Uterus (tissue), 4 donors: Measurements from ENCODE around the gene TUFT1. TPM values are rescaled to one million over a fixed set of nuclear protein-coding genes. Genes with fewer than 3 reads are reported as not detected.

Experiments used
- DNase-seq, 2 donors: peaks; one replicate each; pipeline ENCODE4 v3.0.0-alpha.2; 2019 to 2020
- H3K27ac ChIP-seq, 2 donors: fragments of 200-600 bp; sonication (generic); 1 replicate in 1 of 2; 2 replicates in 1 of 2; pipeline ENCODE4 v1.5.1; 2016 to 2018
- H3K27me3 ChIP-seq, 2 donors: fragments of 200-600 bp; sonication (generic); one replicate each; pipeline ENCODE4 v1.5.1; 2018 to 2019; ENCODE audit warnings: control low read depth in 1 of 2
- H3K36me3 ChIP-seq, 2 donors: fragments of 200-600 bp; sonication (generic); one replicate each; pipeline ENCODE4 v1.5.1; 2019; ENCODE audit warnings: control low read depth in 1 of 2
- H3K4me1 ChIP-seq, 2 donors: fragments of 200-600 bp; sonication (generic); one replicate each; pipeline ENCODE4 v1.5.1; 2018 to 2019; ENCODE audit warnings: control low read depth in 1 of 2
- H3K4me3 ChIP-seq, 2 donors: fragments of 200-600 bp; sonication (generic); 1 replicate in 1 of 2; 2 replicates in 1 of 2; pipeline ENCODE4 v1.5.1; 2018 to 2019; ENCODE audit warnings: mild to moderate bottlenecking in 1 of 2
- H3K9me3 ChIP-seq, 2 donors: fragments of 200-600 bp; sonication (generic); one replicate each; pipeline ENCODE4 v1.5.1; 2019; ENCODE audit warnings: control low read depth in 1 of 2
- POLR2A ChIP-seq, 2 donors: fragments of 450-650 bp; IDR thresholded peaks; one replicate each; pipeline ENCODE4 v1.6.1; 2016; ENCODE audit warnings: antibody characterized with exemption in 2 of 2, mild to moderate bottlenecking in 1 of 2, moderate library complexity in 1 of 2
- intact Hi-C: fragments of 100-400 bp; cut with DNase I; formaldehyde crosslinking; loops from one replicate; pipeline ENCODE4 v1.15.1; 2023; ENCODE audit warnings: low total_unique reads
- microRNA counts, 2 donors: library from miRNA; unstranded; fragments of <30 nt; microRNA quantifications; one replicate each; lab custom pipeline; 2016 to 2017
- microRNA-seq: library from miRNA; unstranded; fragments of <30 nt; microRNA quantifications from one replicate; pipeline ENCODE4, GENCODE V29; 2016; ENCODE audit warnings: borderline microRNAs expressed, borderline replicate concordance
- small RNA-seq: library from RNA; depleted of rRNA; stranded (forward); fragments of <200 nt; gene quantifications from one replicate; pipeline ENCODE3, GENCODE V24; 2016
- total RNA-seq, 4 donors: library from RNA; depleted of rRNA in 3 of 4; stranded (reverse); fragments of >200 nt in 3 of 4; gene quantifications; one replicate each; pipeline versions ENCODE4 v1.1.0 to v1.2.4, GENCODE V29; 2014 to 2023
- TF ChIP-seq, protein P1 (sequence below), 4 experiments: fragments of 200-600 bp in 2 of 4; fragments of 450-650 bp in 2 of 4; sonication (generic) in 2 of 4; IDR thresholded peaks; one replicate each; pipeline ENCODE4 v1.5.1; 2016 to 2019; ENCODE audit warnings: antibody characterized with exemption in 4 of 4, mild to moderate bottlenecking in 2 of 4, moderate library complexity in 1 of 4
- donor health status: DM: yes; HTN: yes; CAD: no.

TUFT1 gene
- total RNA-seq, 4 donors from 2014 or later = 0.29 to 7.3 (median 5.0) TPM

DNA sequence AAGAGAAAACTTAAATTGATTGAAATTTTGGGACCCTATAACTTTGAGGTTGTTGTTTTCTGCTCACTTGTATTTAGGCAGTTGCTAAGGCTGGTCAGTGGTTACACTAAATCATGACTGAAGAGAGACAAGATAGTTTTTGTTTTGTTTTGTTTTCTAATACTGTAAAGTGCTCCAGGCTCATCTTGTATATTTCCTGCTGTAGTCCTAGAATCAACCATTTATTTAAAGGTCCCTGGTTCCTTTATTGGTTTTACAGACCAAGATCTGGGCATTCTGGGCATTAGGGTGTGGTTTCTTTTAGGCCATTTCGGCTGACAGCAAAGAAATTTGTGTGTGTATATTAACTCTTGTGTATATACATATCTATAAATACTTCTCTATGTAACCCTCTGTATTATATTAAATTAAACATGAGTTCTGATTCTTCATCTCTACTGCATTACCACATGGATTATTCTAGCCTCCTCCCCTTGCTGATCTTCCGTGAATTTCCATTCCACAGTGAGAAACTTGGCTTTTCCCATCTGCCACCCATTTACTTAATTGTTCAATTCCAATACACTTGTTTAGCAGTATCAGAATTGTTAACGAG lies 86.7 kb downstream of the TUFT1 start:
- no peak for DNase-seq
- Histone ChIP-seq H3K27me3 (no peaks in the 10 kb centered on the region), H3K27ac (no peak overlapping the region), H3K36me3 (no peaks in the 10 kb centered on the region), H3K4me1 (no peaks in the 10 kb centered on the region), H3K4me3 (no peak overlapping the region), H3K9me3 (no peaks in the 10 kb centered on the region)
- intact Hi-C loops = no loop called here
- TF ChIP-seq, protein P1, sequence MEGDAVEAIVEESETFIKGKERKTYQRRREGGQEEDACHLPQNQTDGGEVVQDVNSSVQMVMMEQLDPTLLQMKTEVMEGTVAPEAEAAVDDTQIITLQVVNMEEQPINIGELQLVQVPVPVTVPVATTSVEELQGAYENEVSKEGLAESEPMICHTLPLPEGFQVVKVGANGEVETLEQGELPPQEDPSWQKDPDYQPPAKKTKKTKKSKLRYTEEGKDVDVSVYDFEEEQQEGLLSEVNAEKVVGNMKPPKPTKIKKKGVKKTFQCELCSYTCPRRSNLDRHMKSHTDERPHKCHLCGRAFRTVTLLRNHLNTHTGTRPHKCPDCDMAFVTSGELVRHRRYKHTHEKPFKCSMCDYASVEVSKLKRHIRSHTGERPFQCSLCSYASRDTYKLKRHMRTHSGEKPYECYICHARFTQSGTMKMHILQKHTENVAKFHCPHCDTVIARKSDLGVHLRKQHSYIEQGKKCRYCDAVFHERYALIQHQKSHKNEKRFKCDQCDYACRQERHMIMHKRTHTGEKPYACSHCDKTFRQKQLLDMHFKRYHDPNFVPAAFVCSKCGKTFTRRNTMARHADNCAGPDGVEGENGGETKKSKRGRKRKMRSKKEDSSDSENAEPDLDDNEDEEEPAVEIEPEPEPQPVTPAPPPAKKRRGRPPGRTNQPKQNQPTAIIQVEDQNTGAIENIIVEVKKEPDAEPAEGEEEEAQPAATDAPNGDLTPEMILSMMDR (IDR thresholded peaks at IDR 0.05) = no peak
- TF ChIP-seq POLR2A (IDR thresholded peaks at IDR 0.05) = no peak

GRCh38 chr1:151629278-151629677 lies 89.2 kb downstream of the TUFT1 start:
- Histone ChIP-seq H3K9me3 (no peaks in the 10 kb centered on the region), H3K36me3 (no peaks in the 10 kb centered on the region), H3K4me3 (no peak overlapping the region), H3K27ac (no peak overlapping the region), H3K4me1 (peaks cover 0 to 3% of the 10 kb centered on the region in 2 donors), H3K27me3 (no peaks in the 10 kb centered on the region)
- intact Hi-C loops = no loop called here
- DNase-seq = no peak
- TF ChIP-seq, protein P1 (IDR thresholded peaks at IDR 0.05) = no peak
- TF ChIP-seq POLR2A (IDR thresholded peaks at IDR 0.05) = no peak

MicroRNAs encoded within 50 kb of the gene (microRNA counts, 767-probe panel; counts per million panel counts)
- microRNA hsa-miR-554 (lab: Ali Mortazavi, UCI) = 0 counts per million in 2 donors

Small RNA genes lying within 50 kb of the gene (microRNA-seq; reads per million reads assigned to microRNA genes)
- not detected for gene MIR554

Small RNA genes lying within 50 kb of the gene (small RNA-seq; reads per million reads assigned to genes)
- gene MIR554 = not detected
- gene RF00405 = not detected
- gene RNU6-1062P = not detected

Other genes starting within 250 kb of the TUFT1 start
- 100 to 1,000 TPM in 1 of 4 donors, 10 to 100 TPM in 3; 15.9 to 155 (median 44.1) TPM for gene PI4KB, start 212.9 kb upstream of the TUFT1 start, total RNA-seq
- gene RFX5, start 193.1 kb upstream of the TUFT1 start, total RNA-seq = 10 to 100 TPM; 22.9 to 66.4 (median 34.1) TPM
- gene SELENBP1, start 167.6 kb upstream of the TUFT1 start, total RNA-seq = 100 to 1,000 TPM in 1 of 4 donors, 10 to 100 TPM in 3; 38.2 to 108 (median 61.6) TPM
- gene PSMB4, start 140.7 kb upstream of the TUFT1 start, total RNA-seq = 100 to 1,000 TPM; 192 to 336 (median 244) TPM
- 100 to 1,000 TPM in 1 of 4 donors, 10 to 100 TPM in 3; 34.3 to 191 (median 62.8) TPM for gene POGZ, start 80.8 kb upstream of the TUFT1 start, total RNA-seq
- 1 to 10 TPM in 2 of 4 donors, under 1 TPM in 2; under 0.01 to 7.3 (median 0.85) TPM for gene CGN, start 28.9 kb upstream of the TUFT1 start, total RNA-seq
- gene SNX27, start 71.7 kb downstream of the TUFT1 start, total RNA-seq = 10 to 100 TPM; 22.3 to 52.7 (median 42.4) TPM
- gene CELF3, start 176.5 kb downstream of the TUFT1 start, total RNA-seq = 1 to 10 TPM in 1 of 4 donors, not detected in 3; 1.2 TPM
- gene RIIAD1, start 181.2 kb downstream of the TUFT1 start, total RNA-seq = 1 to 10 TPM in 2 of 4 donors, not detected in 2; 1.1 to 4.3 TPM
- 10 to 100 TPM; 54.1 to 88.9 (median 61.8) TPM for gene MRPL9, start 223.2 kb downstream of the TUFT1 start, total RNA-seq